ENCODE results near the gene RETREG3.
"Not testable (repeated sequence)": the region's sequence is repeated elsewhere in the genome, so short reads cannot be mapped to it uniquely, and the experiment has no call there.

The RETREG3 gene

DNA sequence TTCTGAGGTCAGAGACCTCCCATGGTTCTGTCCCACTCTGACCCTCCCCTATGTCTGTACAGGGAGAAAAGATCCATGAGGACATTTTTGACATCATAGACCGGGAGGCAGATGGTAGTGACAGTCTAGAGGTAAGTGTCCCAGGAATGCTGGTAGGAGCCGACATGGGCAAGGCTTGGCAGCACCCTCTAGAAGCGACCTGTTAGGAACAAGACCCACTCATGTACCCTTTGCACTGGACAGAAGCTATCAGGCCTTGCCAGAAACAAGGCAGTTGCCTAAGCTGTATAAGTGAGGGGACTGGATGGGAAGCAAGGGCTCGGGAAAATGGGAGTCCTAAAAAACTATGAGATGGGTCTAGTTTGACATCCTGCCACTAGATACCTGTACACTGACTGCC lies 2.8 kb upstream of the RETREG3 start:
- TF ChIP-seq, protein P1, sequence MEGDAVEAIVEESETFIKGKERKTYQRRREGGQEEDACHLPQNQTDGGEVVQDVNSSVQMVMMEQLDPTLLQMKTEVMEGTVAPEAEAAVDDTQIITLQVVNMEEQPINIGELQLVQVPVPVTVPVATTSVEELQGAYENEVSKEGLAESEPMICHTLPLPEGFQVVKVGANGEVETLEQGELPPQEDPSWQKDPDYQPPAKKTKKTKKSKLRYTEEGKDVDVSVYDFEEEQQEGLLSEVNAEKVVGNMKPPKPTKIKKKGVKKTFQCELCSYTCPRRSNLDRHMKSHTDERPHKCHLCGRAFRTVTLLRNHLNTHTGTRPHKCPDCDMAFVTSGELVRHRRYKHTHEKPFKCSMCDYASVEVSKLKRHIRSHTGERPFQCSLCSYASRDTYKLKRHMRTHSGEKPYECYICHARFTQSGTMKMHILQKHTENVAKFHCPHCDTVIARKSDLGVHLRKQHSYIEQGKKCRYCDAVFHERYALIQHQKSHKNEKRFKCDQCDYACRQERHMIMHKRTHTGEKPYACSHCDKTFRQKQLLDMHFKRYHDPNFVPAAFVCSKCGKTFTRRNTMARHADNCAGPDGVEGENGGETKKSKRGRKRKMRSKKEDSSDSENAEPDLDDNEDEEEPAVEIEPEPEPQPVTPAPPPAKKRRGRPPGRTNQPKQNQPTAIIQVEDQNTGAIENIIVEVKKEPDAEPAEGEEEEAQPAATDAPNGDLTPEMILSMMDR (IDR thresholded peaks at IDR 0.05; ENCODE audit: control insufficient read depth, insufficient read depth, low read depth, low read length, missing control alignments), result no peak

DNA sequence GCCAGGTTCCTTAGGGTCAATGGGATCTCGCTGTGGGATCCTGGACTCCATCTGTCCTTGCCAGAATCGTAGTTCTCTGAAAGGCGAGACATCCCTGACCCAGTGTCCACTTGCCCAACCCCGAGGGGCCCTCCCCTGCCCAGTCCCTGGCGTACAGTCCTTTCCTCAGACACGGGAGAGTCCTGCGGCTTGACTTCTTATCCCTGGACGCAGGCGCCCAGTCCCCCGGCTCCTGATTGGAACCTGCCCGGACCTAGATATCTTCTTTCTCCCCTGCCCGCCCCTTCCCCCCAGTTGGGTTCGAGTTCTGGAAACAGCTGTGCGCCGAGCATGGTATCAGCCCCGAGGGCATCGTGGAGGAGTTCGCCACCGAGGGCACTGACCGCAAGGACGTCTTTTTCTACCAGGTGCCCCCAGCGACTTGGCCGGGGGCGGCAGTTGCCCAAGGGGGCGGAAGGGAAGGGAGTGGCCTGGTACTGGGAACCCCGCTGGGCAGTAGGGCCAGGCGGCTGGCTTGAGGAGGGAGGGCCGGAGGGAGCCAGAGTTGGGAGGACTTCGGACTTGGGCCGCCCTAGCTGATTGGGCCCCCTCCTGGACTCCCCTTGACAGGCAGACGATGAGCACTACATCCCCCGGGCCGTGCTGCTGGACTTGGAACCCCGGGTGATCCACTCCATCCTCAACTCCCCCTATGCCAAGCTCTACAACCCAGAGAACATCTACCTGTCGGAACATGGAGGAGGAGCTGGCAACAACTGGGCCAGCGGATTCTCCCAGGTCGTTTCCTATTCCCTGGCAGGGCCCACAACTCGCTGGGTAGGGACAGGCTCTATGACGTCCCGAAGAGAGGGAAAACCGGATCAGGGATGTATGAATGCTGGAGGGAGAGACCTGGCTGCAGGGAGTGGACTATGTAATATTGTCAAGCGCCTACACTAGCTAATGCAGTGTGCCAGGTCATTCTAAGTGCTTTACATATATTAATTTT lies 934 bp upstream of the RETREG3 start:
- peak overlapping the region; percentile 77 for H3K4me3 ChIP-seq (ENCODE audit: control insufficient read depth, low read depth, low read length)
- DNase-seq (ENCODE audit: low read depth), result not testable (repeated sequence)

More for the DNA sequence above, 2.8 kb upstream of the RETREG3 start:
- H3K4me3 ChIP-seq (ENCODE audit: control insufficient read depth, low read depth, low read length), result no peak overlapping the region
- DNase-seq (ENCODE audit: low read depth), result no peak

DNA sequence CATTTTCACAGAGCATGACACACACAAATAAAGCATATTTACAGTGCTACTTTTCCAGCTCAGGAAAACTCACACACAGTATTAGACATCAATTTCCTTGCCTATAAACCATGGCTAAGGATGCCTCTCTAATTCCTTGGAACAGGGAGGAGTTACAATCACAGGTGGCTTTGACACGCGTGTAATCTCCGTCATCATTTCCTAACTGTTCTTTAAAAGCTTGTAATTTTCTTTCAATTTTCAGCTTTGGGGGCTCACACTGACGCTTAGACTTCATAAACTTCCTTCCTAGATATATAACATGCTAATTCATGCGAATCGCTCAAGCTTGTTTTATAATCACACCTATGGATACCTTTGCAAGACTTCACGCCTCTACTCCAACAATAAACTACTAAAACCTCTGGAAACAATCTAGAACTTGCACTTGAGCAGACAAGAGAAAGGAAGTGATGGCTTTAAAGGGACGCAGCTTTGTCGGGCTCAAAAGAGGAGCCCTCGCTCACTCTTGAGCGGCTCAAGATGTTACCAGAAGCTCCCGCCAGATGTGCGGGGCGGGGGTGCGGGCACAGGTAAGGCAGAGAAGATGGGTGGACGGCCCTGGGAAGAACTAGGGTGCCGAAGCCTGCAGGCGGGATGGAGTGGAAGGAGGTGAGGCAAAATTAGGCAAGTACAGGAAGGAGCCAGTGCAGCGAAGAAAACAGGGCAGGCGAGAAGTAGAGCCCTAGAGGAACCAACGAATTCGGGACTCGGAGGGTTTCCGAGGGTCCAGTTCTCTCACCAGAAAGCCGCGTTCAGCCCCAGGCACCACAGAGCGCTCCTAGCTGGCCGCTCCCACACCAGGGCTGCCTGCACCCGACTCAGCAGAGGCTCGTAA lies 631 bp downstream of the RETREG3 start:
- TF ChIP-seq, protein P1 (IDR thresholded peaks at IDR 0.05; ENCODE audit: control insufficient read depth, insufficient read depth, low read depth, low read length, missing control alignments), result no peak
- peak overlapping the region; percentile 79 for H3K4me3 ChIP-seq (ENCODE audit: control insufficient read depth, low read depth, low read length)
- DNase-seq (ENCODE audit: low read depth), result no peak

DNA sequence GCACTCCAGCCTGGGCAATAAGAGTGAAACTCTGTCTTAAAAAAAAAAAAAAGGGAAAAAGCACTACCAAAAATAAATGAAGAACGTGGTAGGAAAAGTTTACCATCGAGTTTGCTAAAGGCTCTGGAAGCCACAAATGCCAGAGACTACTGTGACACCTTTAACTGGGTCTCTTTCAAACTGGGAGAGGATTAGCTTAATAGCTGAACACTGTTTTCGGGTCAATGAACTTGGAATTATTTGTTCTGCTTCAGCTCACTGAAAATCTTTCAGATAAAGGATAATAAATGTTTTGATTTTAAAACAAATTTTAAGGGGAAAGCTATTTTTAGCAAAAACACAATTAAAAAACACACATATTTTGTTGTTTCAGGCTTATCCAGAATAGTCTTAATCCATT lies 1.4 kb downstream of the RETREG3 start:
- TF ChIP-seq, protein P1 (IDR thresholded peaks at IDR 0.05; ENCODE audit: control insufficient read depth, insufficient read depth, low read depth, low read length, missing control alignments), result no peak
- H3K4me3 ChIP-seq (ENCODE audit: control insufficient read depth, low read depth, low read length), result peak overlapping the region; percentile 79
- DNase-seq (ENCODE audit: low read depth), result no peak

DNA sequence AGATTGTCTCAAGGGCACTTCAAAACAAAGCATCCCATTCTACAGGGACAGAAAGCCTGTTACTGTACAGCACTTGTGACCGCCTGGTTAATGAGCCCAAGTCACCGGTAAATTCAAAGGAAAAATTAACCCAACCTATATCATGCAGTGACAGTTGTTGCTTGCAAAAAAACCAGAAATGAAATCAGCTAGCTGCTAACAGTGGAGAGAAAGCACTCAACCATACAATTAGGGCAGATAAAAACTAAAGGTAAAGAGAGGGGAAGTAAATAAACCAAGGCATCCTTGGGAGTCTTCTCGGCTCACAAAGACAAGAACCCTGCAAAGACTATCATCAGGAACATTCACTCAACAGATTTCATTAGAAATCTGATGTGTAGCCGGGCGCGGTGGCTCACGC lies 5.9 kb downstream of the RETREG3 start:
- DNase-seq (ENCODE audit: low read depth), result no peak
- H3K4me3 ChIP-seq (ENCODE audit: control insufficient read depth, low read depth, low read length), result no peak overlapping the region
- TF ChIP-seq, protein P1 (IDR thresholded peaks at IDR 0.05; ENCODE audit: control insufficient read depth, insufficient read depth, low read depth, low read length, missing control alignments), result no peak

DNA sequence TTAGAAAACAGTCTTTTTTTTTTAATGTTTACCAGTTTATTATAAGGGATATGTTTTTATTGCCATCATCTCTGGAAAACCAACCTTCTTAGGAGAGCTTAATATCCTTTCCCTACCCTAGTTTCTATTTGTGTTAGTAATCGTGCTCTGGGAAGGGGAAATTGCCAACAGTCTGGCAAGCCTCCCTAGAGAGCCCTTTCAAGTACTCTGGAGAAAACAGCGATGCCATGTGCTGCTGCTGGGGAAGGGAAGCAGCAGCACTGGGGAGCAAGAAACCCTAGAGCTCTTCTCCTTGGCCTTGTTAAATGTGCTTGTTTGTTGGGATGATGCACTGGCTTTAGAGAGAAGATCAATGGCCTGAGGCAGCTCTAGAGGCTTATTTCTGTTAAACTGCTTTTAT lies 10.3 kb downstream of the RETREG3 start:
- no peak for DNase-seq (ENCODE audit: low read depth)
- no peak overlapping the region for H3K4me3 ChIP-seq (ENCODE audit: control insufficient read depth, low read depth, low read length)
- TF ChIP-seq, protein P1 (IDR thresholded peaks at IDR 0.05; ENCODE audit: control insufficient read depth, insufficient read depth, low read depth, low read length, missing control alignments), result no peak
